ENCODE measurements around the gene ZNF398.

Gene ZNF398

DNA sequence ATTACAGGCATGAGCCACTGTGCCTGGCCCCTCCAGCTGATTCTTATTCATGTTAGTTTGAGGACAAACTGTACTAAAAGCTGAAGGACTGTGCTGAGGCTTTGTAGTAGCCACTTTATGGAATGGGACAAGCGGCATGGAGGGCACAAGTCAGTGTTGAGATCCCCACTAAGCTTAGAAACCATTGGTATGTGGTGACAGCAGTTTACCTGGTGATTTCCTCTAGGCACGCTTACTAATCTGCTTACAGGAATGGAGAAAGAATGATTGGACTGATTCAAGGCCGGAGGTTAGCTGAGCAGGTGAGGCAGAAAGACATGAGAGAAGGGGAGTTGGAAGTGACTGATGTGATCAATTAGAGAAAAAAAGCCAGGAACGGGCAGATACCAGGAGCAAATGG is 3.7 kb downstream of the ZNF398 start:
- no peak for DNase-seq

DNA sequence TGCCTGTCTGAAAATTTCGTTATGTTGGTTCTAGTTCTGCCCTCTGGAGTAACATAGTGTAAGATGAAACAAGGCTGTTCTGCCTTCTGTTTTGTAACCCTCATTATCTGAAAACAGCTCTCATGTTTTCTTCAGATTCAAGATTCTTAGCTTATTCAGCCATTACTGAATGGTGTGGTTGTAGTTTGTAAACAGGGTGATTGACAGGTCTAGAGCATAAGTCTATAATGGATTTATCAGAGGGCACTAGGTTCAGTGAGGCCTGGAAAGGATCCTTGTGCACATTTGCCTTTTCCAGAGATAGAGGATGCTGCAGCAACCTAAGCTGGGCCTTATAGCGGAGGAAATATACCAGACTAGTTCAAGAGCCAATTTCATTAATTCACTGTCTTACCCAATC is 6.1 kb downstream of the ZNF398 start:
- DNase-seq: no peak

GRCh38 chr7:149154056-149154455 is 6.8 kb downstream of the ZNF398 start:
- no peak for DNase-seq

GRCh38 chr7:149156898-149157297 is 9.6 kb downstream of the ZNF398 start:
- DNase-seq: no peak

- DNase-seq: no peak
Measured at GRCh38 chr7:149161241-149161848, 14.1 kb downstream of the ZNF398 start.

GRCh38 chr7:149166142-149166541 is 18.9 kb downstream of the ZNF398 start:
- no peak for DNase-seq

GRCh38 chr7:149166630-149167352 is 19.5 kb downstream of the ZNF398 start:
- DNase-seq: no peak

DNA sequence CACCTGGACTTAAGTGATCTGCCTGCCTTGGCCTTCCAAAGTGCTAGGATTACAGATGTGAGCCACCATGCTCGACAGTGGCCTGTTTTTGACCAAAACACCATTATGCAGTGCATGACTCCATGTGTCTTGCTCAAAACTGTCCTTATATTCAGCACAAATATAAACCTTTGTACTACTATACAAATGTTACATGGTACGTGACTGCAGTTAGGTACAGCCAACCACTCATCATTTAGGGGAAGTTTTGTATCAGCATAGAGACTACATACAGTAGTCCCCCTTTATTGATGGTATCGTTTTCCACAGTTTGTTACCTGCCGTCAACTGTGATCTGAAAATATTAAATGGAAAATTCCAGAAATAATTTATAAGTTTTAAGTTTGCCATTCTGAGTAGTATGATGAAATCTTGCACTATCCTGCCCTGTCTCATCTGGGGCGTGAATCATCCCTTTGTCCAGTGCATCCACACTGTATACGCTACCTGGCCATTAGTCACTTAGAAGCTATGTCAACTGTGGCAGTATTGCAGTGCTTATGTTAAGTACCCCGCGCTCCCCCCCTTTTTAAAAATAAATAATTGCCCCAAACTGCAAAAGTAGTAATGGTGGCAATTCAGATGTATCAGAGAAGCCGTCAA is 24.8 kb downstream of the ZNF398 start:
- DNase-seq: no peak

DNA sequence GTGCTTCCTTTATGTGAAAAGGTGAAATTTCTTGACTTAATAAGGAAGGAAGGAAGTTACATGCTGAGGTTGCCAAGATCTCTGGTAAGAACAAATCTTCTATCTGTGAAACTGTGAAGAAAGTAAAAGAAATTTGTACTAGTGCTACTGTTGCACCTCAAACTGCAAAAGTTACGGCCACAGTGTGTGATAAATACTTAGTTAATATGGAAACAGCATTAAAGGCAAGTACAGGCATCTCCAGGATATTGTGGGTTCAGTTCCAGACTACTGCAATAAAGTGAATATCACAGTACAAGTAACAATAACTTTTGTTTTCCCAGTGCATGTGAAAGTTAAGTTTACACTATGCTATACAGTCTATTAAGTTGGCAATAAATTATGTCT is 25.3 kb downstream of the ZNF398 start:
- DNase-seq: no peak

DNA sequence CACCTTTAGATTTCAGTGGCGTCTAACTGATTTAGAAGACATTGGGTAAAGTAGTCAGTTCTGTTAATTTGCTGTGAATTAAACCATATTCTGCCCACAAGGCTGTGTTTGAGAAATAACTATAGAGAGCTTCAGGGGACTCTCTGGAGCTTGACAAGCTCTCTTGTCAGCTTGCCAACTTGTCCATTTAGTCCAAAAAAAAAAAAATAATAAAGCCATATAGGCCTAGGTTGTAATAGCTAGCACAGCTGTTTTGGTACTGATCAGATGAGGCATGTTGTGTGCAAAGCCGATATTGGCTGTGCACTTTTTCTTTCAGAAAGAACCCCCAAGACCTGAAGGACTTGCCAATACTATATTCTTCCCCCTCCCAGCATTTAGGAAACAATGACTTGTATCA is 27.9 kb downstream of the ZNF398 start:
- DNase-seq: no peak

GRCh38 chr7:149179241-149179640 is 32.0 kb downstream of the ZNF398 start:
- no peak for DNase-seq

- DNase-seq: no peak
Measured at GRCh38 chr7:149180722-149181449, 33.6 kb downstream of the ZNF398 start.

- no peak for DNase-seq
Measured at GRCh38 chr7:149181450-149181790, 34.2 kb downstream of the ZNF398 start.

DNA sequence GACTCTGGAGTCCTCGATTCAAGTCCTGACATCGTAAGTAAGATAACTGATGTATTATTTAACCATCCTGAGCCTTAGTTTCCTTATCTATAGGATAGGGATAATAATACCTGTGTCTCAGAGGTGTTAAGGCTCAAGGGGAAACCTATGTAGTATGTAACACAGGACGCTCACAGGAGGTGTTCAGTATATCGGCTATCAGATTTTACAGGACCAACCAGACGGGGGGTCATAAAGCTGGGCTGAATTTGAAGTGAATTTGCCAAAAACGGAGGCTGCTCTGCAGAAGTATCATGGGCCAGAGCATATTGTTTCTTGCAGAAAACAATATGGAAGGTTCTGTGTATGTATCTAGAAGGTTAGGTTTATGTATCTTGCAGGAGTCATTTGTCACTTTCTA is 37.0 kb downstream of the ZNF398 start:
- DNase-seq: no peak

- no peak for DNase-seq
Measured at GRCh38 chr7:149188213-149188612, 41.0 kb downstream of the ZNF398 start.

- DNase-seq: no peak
Measured at GRCh38 chr7:149188637-149189259, 41.5 kb downstream of the ZNF398 start.

DNA sequence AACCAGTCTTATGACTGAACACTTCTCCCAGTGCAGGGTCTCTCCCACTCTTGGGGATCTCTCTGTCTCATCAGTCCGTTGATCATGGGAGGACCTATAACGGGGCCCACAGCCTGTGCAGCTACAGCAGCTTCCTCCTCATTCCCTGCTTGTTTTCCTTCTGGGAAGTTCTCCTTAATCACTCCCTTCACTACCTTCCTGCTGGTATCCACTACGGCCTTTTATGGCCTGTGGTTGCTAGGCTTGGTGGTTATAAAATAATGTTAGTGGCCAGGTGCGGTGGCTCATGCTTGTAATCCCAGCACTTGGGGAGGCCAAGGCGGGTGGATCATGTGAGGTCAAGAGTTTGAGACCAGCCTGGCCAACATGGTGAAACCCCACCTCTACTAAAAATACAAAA is 44.6 kb downstream of the ZNF398 start:
- DNase-seq: no peak

DNA sequence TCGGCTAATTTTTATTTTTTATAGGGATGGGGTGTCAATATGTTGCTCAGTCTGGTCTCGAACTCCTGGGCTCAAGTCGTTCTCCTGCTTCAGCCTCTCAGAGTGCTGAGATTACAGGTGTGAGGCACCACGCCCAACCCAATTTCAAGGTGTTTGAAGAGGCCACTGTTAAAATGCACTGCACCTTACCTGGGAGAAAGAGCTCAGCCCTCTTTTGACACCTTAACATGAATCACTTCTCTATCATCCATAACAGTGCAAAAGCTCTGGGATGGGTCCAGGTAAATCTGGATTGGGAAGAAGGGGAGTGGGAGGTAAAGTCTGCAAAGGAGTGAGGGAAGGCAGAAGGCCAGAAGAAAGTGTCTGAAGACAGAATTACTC is 47.5 kb downstream of the ZNF398 start:
- DNase-seq: no peak

DNA sequence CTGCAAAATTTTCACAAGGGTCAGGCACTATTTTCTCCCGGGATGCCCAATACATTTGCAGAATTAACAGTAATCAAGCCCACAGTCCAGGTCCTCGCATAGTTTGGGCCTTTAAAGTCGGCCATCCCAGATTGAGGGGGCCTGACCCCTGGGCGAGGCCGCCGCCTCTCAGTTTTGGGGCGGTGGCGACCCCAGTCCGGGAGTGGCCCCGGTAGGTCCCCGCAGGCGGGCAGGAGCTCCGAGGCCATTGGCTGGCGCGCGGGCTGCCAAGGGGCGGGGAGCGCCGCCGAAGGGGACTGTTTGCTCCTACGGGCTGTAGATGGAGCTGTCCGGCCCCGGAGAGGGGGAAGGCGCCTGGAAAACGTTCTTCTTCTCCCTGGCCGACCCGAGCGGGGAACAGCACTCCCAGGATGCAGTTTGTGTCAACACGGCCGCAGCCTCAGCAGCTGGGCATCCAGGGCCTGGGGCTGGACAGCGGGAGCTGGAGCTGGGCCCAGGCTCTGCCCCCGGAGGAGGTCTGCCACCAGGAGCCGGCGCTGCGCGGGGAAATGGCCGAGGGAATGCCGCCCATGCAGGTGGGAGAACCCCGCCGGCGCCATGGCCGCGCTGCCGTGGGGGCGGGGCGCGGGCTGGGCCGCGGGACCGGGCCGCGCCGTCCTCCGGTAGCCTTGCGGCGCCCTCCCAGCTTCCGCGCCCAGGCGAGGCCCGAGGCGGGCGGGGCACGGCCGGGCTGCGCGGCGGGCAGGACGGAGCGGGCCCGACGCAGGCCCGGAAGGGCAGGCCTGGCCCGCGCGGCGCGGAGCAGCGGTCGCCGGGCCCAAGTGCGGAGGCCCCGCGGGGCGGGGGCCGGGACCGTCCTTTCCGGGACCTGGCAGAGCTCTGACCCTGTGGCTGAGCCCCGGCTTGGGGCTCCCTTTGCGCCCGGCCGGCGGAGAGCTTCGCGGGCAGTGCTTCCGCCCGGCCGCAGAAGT is 48.2 kb downstream of the ZNF398 start, which contains the start of gene ZNF282:
Gene ZNF282 (plus strand): TSS at position 367 of the 971 bp plus-strand sequence. CDS start 44 bp downstream, at position 411.
- peak; percentile 95 for DNase-seq

- DNase-seq: peak; percentile 44
Measured at GRCh38 chr7:149196151-149196704, 49.0 kb downstream of the ZNF398 start.

DNA sequence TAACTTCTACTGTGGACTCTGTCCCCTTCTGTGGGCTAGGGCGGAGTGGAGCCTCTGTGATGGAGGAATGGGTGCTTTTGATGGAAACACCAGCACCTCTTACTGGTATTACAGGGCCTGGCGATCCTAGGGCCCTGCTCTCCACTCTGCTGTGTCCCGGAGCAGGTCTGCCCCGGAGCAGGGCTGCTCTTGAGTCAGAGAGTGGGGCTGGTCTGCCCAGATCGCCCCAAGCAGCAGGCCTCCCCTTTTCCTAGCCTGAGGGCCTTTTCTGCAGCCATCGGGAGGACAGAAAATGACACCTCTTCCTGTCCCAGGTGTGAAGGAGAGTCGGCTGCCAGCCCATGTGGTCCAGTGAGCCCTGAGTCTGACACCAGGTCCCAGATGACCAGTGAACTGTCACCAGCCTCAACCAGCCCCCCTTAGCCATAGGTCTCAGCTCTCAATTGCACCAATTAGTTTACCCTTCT is 49.5 kb downstream of the ZNF398 start:
- no peak for DNase-seq

GRCh38 chr7:149197675-149198074 is 50.4 kb downstream of the ZNF398 start:
- no peak for DNase-seq

All from retina (tissue), 1 donor.